HG02623 (cell line): ENCODE results near the gene DISC1.
"Not testable (repeated sequence)": the region's sequence is repeated elsewhere in the genome, so short reads cannot be mapped to it uniquely, and the experiment has no call there.

ENCODE experiments used
- ATAC-seq: cut with Tn5 transposase; IDR thresholded peaks from one replicate; pipeline ENCODE4 v1.9.1; 2021; ENCODE audit warnings: moderate library complexity; ENCODE audit not compliant: unreplicated experiment

Gene DISC1

GRCh38 chr1:231763456-231763855, 136.9 kb downstream of the DISC1 start:
- no peak for ATAC-seq

- ATAC-seq, result not testable (repeated sequence)
These were observed 139.2 kb downstream of the DISC1 start for GRCh38 chr1:231765825-231766224.

- ATAC-seq, result no peak
These were observed 140.9 kb downstream of the DISC1 start for GRCh38 chr1:231767471-231767870.

GRCh38 chr1:231768416-231768815, 141.8 kb downstream of the DISC1 start:
- no peak for ATAC-seq

GRCh38 chr1:231770506-231771175, 144.1 kb downstream of the DISC1 start:
- ATAC-seq, result no peak

- no peak for ATAC-seq
These were observed 148.2 kb downstream of the DISC1 start for GRCh38 chr1:231774719-231775335.

GRCh38 chr1:231776010-231776756, 149.6 kb downstream of the DISC1 start:
- ATAC-seq, result no peak

- ATAC-seq, result no peak
These were observed 150.1 kb downstream of the DISC1 start for GRCh38 chr1:231776757-231777062.

- no peak for ATAC-seq
These were observed 151.6 kb downstream of the DISC1 start for GRCh38 chr1:231778009-231778719.

GRCh38 chr1:231779081-231779480, 152.5 kb downstream of the DISC1 start:
- no peak for ATAC-seq

GRCh38 chr1:231781892-231782291, 155.3 kb downstream of the DISC1 start:
- no peak for ATAC-seq

- ATAC-seq, result not testable (repeated sequence)
These were observed 158.5 kb downstream of the DISC1 start for GRCh38 chr1:231785073-231785472.

GRCh38 chr1:231786126-231786525, 159.5 kb downstream of the DISC1 start:
- no peak for ATAC-seq

GRCh38 chr1:231792634-231793033, 166.0 kb downstream of the DISC1 start:
- ATAC-seq, result no peak

GRCh38 chr1:231793893-231794292, 167.3 kb downstream of the DISC1 start:
- no peak for ATAC-seq

GRCh38 chr1:231796141-231796540, 169.6 kb downstream of the DISC1 start:
- no peak for ATAC-seq

- ATAC-seq, result no peak
These were observed 172.9 kb downstream of the DISC1 start for GRCh38 chr1:231799363-231799986.

GRCh38 chr1:231800108-231800507, 173.5 kb downstream of the DISC1 start:
- no peak for ATAC-seq

- no peak for ATAC-seq
These were observed 174.5 kb downstream of the DISC1 start for GRCh38 chr1:231801042-231801585.

- no peak for ATAC-seq
These were observed 176.8 kb downstream of the DISC1 start for GRCh38 chr1:231803353-231803752.
